Measurements from ENCODE around the gene CFAP74. TPM values are rescaled to one million over a fixed set of nuclear protein-coding genes. Genes with fewer than 3 reads are reported as not detected.

The CFAP74 gene
- total RNA-seq, 1 experiment from 2014 or later = not detected

GRCh38 chr1:2027961-2028583, 24.5 kb upstream of the CFAP74 start:
- no peaks in the 10 kb centered on the region for H3K79me2 ChIP-seq (ENCODE audit: low read length)
- H3K9ac ChIP-seq (ENCODE audit: low read length) = no peak overlapping the region
- no peak overlapping the region for H2AFZ ChIP-seq (ENCODE audit: low read length)
- H4K20me1 ChIP-seq (ENCODE audit: low read length) = no peaks in the 10 kb centered on the region
- no peak overlapping the region for H3K27ac ChIP-seq (ENCODE audit: low read length)
- TF ChIP-seq CTCF (conservative IDR thresholded peaks at IDR 0.05; ENCODE audit: low read depth, low read length) (no peak), EZH2phosphoT487 (IDR thresholded peaks at IDR 0.05; ENCODE audit: borderline replicate concordance, low read length) (no peak), EZH2 (IDR thresholded peaks at IDR 0.05; ENCODE audit: low read length, unreplicated experiment) (no peak)
- no peaks in the 10 kb centered on the region for H3K36me3 ChIP-seq (ENCODE audit: low read depth, low read length)
- no peaks in the 10 kb centered on the region for H3F3A ChIP-seq (ENCODE audit: low read length, unreplicated experiment)
- H3K9me2 ChIP-seq (replicated peaks; ENCODE audit: low read length) = no peaks in the 10 kb centered on the region
- H3K9me3 ChIP-seq (ENCODE audit: low read length) = no peaks in the 10 kb centered on the region
- H3K4me1 ChIP-seq (ENCODE audit: insufficient read depth, low read length) = no peaks in the 10 kb centered on the region
- no TSS peak for BruUV-seq (replicated peaks)
- H3K4me2 ChIP-seq (ENCODE audit: low read length) = no peak overlapping the region
- DNase-seq = no peak
- intact Hi-C loops (cut with micrococcal nuclease) = no loop called here
- ChIA-PET POLR2A (ENCODE audit: unreplicated experiment) (no interaction called here), CTCF (no interaction called here)
- H3K27me3 ChIP-seq (ENCODE audit: low read length) = 0 out of 2 replicates have a peak, but pooled peaks cover 3% of the 10 kb centered on the region
- ATAC-seq = no peak
- no peak overlapping the region for H3K4me3 ChIP-seq (ENCODE audit: low read length)

GRCh38 chr1:2025491-2025981, 21.9 kb upstream of the CFAP74 start:
- POLR2A ChIA-PET (ENCODE audit: unreplicated experiment) = no interaction called here

More at GRCh38 chr1:2025491-2025981, 21.9 kb upstream of the CFAP74 start:
- Histone ChIP-seq H3K4me2 (ENCODE audit: low read length) (no peak overlapping the region), H3K4me3 (ENCODE audit: low read length) (no peak overlapping the region), H3K27me3 (ENCODE audit: low read length) (peaks cover 21% of the 10 kb centered on the region), H3K9me3 (ENCODE audit: low read length) (no peaks in the 10 kb centered on the region), H3K4me1 (ENCODE audit: insufficient read depth, low read length) (no peaks in the 10 kb centered on the region), H3K27ac (ENCODE audit: low read length) (no peak overlapping the region), H3K9me2 (replicated peaks; ENCODE audit: low read length) (no peaks in the 10 kb centered on the region), H3K36me3 (ENCODE audit: low read depth, low read length) (no peaks in the 10 kb centered on the region), H2AFZ (ENCODE audit: low read length) (no peak overlapping the region), H3F3A (ENCODE audit: low read length, unreplicated experiment) (no peaks in the 10 kb centered on the region), H3K79me2 (ENCODE audit: low read length) (no peaks in the 10 kb centered on the region), H4K20me1 (ENCODE audit: low read length) (no peaks in the 10 kb centered on the region), H3K9ac (ENCODE audit: low read length) (no peak overlapping the region)
- no TSS peak for BruUV-seq (replicated peaks)
- CTCF ChIA-PET = no interaction called here
- TF ChIP-seq CTCF (conservative IDR thresholded peaks at IDR 0.05; ENCODE audit: low read depth, low read length) = no peak
- TF ChIP-seq EZH2 (IDR thresholded peaks at IDR 0.05; ENCODE audit: low read length, unreplicated experiment) = no peak
- no peak for TF ChIP-seq EZH2phosphoT487 (IDR thresholded peaks at IDR 0.05; ENCODE audit: borderline replicate concordance, low read length)
- ATAC-seq (no peak), DNase-seq (no peak)
- intact Hi-C loops (cut with micrococcal nuclease) = no loop called here

Data from PC-3 (cell line).